PC-9 (cell line): ENCODE data around the gene SCD5. TPM values are rescaled to one million over a fixed set of nuclear protein-coding genes. Genes with fewer than 3 reads are reported as not detected.

Experiments used
- BruUV-seq: library from RNA; stranded (reverse); fragments of 400-500 nt; replicated peaks from 2 replicates; lab custom pipeline; 2021; lab: Mats Ljungman, UMichigan
- CTCF ChIA-PET: fragments of 300-600 bp; sonication (Branson Sonifier 250); formaldehyde crosslinking; loops from one replicate; lab custom pipeline; 2022; ENCODE audit warnings: antibody characterized with exemption; lab: Charles Lee
- POLR2A ChIA-PET: fragments of 300-600 bp; sonication (Branson Sonifier 250); formaldehyde crosslinking; loops from one replicate; lab custom pipeline; 2022; ENCODE audit warnings: antibody characterized with exemption; ENCODE audit not compliant: unreplicated experiment; lab: Charles Lee
- DNase-seq, 2 experiments: peaks; one replicate each; pipeline versions ENCODE4 v3.0.0 to v3.0.0-alpha.2; 2015 to 2022; ENCODE audit warnings: mixed read lengths in 1 of 2
- H2AFZ ChIP-seq: fragments of 200-600 bp; sonication (generic); 2 replicates; pipeline ENCODE4 v1.8.1; 2017; ENCODE audit warnings: antibody characterized with exemption
- H3F3A ChIP-seq: fragments of 200-600 bp; sonication (generic); 2 replicates; pipeline ENCODE4 v1.8.1; 2017; ENCODE audit warnings: antibody characterized with exemption, mild to moderate bottlenecking, low read depth; ENCODE audit not compliant: insufficient read depth
- H3K27ac ChIP-seq: fragments of 200-600 bp; sonication (generic); 2 replicates; pipeline ENCODE4 v1.6.1; 2016; ENCODE audit warnings: mixed run types
- H3K27me3 ChIP-seq: fragments of 200-600 bp; sonication (generic); 2 replicates; pipeline ENCODE4 v1.6.1; 2016; ENCODE audit warnings: low read depth, mixed run types; ENCODE audit not compliant: insufficient read depth
- H3K36me3 ChIP-seq: fragments of 200-600 bp; sonication (generic); 2 replicates; pipeline ENCODE4 v1.6.1; 2016; ENCODE audit warnings: low read depth, mixed run types
- H3K4me1 ChIP-seq: fragments of 200-600 bp; sonication (generic); replicated peaks from 2 replicates; pipeline ENCODE4 v1.6.1; 2016; ENCODE audit warnings: mixed run types; ENCODE audit not compliant: insufficient read depth
- H3K4me2 ChIP-seq: fragments of 200-600 bp; sonication (generic); 2 replicates; pipeline ENCODE4 v1.6.1; 2017; ENCODE audit warnings: mixed run types
- H3K4me3 ChIP-seq: fragments of 200-600 bp; sonication (generic); 2 replicates; pipeline ENCODE4 v1.6.1; 2016; ENCODE audit warnings: mixed run types
- H3K79me2 ChIP-seq: fragments of 200-600 bp; sonication (generic); 2 replicates; pipeline ENCODE4 v1.6.1; 2017; ENCODE audit warnings: low read depth, mixed run types
- H3K9me2 ChIP-seq: fragments of 200-600 bp; sonication (generic); 2 replicates; pipeline ENCODE4 v1.8.1; 2017; ENCODE audit warnings: mild to moderate bottlenecking; ENCODE audit not compliant: insufficient read depth
- H3K9me3 ChIP-seq: fragments of 200-600 bp; sonication (generic); 2 replicates; pipeline ENCODE4 v1.8.1; 2016; ENCODE audit warnings: low read depth; ENCODE audit not compliant: insufficient read depth
- H4K20me1 ChIP-seq: fragments of 200-600 bp; sonication (generic); 2 replicates; pipeline ENCODE4 v1.8.1; 2017; ENCODE audit not compliant: insufficient read depth
- EZH2 ChIP-seq: fragments of 200-600 bp; sonication (generic); IDR thresholded peaks from 2 replicates; pipeline ENCODE4 v1.8.0; 2017; ENCODE audit warnings: antibody characterized with exemption, low read depth
- intact Hi-C: fragments of 100-400 bp; cut with micrococcal nuclease; formaldehyde crosslinking; loops from one replicate; pipeline ENCODE4 v1.10.0; 2022; ENCODE audit not compliant: unreplicated experiment
- total RNA-seq: library from RNA; stranded (reverse); gene quantifications from 2 replicates; pipeline ENCODE4 v1.2.3, GENCODE V29; 2021
- TF ChIP-seq, protein P1 (sequence below): fragments of 200-600 bp; sonication (generic); conservative IDR thresholded peaks from 2 replicates; pipeline ENCODE4 v1.6.1; 2017; ENCODE audit warnings: mixed run types, antibody characterized with exemption, mild to moderate bottlenecking, moderate library complexity

The SCD5 gene
- total RNA-seq, 1 experiment from 2014 or later: 34.3 TPM

DNA sequence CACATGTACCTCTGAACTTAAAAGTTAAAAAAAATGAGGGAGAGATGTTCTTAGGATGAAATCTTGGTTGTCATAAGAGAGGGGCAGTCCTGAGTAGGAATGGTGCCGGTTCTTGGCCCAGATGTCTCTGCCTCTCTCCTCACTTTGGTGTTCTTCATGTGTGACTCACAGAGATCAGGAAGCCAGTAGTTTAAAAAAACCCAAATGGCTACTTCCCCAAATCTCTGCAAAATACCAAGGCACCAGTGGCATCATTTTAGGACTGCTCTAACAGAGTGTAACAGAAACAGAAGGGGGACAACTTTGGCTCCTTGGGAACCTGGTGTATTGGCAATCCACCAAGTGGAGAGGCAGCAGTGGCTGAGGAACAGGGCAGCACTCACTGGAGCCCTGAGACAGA is 116.8 kb downstream of the SCD5 start:
- Histone ChIP-seq H3K4me3 (no peak overlapping the region), H4K20me1 (no peaks in the 10 kb centered on the region), H3K27ac (no peak overlapping the region), H3K36me3 (no peaks in the 10 kb centered on the region), H2AFZ (no peak overlapping the region), H3K4me1 (peaks cover 9% of the 10 kb centered on the region), H3K9me3 (no peaks in the 10 kb centered on the region), H3K27me3 (no peaks in the 10 kb centered on the region), H3K4me2 (no peak overlapping the region), H3K9me2 (no peaks in the 10 kb centered on the region), H3K79me2 (no peaks in the 10 kb centered on the region), H3F3A (no peaks in the 10 kb centered on the region)
- intact Hi-C loops: no loop called here
- no TSS peak for BruUV-seq
- ChIA-PET CTCF (no interaction called here), POLR2A (no interaction called here)
- no peak for DNase-seq
- TF ChIP-seq EZH2: no peak
- TF ChIP-seq, protein P1, sequence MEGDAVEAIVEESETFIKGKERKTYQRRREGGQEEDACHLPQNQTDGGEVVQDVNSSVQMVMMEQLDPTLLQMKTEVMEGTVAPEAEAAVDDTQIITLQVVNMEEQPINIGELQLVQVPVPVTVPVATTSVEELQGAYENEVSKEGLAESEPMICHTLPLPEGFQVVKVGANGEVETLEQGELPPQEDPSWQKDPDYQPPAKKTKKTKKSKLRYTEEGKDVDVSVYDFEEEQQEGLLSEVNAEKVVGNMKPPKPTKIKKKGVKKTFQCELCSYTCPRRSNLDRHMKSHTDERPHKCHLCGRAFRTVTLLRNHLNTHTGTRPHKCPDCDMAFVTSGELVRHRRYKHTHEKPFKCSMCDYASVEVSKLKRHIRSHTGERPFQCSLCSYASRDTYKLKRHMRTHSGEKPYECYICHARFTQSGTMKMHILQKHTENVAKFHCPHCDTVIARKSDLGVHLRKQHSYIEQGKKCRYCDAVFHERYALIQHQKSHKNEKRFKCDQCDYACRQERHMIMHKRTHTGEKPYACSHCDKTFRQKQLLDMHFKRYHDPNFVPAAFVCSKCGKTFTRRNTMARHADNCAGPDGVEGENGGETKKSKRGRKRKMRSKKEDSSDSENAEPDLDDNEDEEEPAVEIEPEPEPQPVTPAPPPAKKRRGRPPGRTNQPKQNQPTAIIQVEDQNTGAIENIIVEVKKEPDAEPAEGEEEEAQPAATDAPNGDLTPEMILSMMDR: no peak

GRCh38 chr4:82680834-82681233 is 117.8 kb downstream of the SCD5 start:
- no peaks in the 10 kb centered on the region for H3K27me3 ChIP-seq
- no peak overlapping the region for H3K27ac ChIP-seq
- H3K4me2 ChIP-seq: no peak overlapping the region
- no peaks in the 10 kb centered on the region for H4K20me1 ChIP-seq
- no peak for TF ChIP-seq EZH2
- TF ChIP-seq, protein P1: no peak
- no peaks in the 10 kb centered on the region for H3K36me3 ChIP-seq
- peaks cover 9% of the 10 kb centered on the region for H3K4me1 ChIP-seq
- DNase-seq: no peak
- ChIA-PET CTCF (no interaction called here), POLR2A (interaction anchor here (0.7 kb wide), 1 partner anchor 154 kb away, joined by 5 read pairs; no protein-coding TSS in a partner anchor)
- no peaks in the 10 kb centered on the region for H3F3A ChIP-seq
- H3K9me2 ChIP-seq: no peaks in the 10 kb centered on the region
- no peaks in the 10 kb centered on the region for H3K9me3 ChIP-seq
- no peak overlapping the region for H3K4me3 ChIP-seq
- intact Hi-C loops: no loop called here
- H3K79me2 ChIP-seq: no peaks in the 10 kb centered on the region
- H2AFZ ChIP-seq: no peak overlapping the region
- BruUV-seq: no TSS peak

DNA sequence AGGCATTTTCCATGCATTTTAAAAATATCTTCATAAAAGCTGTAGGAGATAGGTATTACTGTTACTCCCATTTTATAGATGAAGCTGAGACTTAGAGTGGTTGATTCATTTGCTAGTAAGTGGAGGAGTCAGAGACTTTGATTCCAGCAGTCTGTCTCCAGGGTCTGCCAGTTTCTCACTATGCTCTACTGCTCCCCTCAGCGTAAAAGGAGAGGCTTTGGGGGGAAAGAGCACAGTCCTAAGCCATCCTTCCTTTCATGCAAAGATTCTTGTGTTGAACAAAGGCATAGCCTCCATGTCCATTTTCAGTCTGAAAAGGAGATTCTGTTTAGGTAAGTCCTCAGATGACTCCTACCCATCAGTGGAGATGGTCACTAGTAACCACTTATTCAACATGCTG is 119.1 kb downstream of the SCD5 start:
- Histone ChIP-seq H3F3A (no peaks in the 10 kb centered on the region), H3K4me1 (peaks cover 9% of the 10 kb centered on the region), H3K4me3 (no peak overlapping the region), H3K27ac (no peak overlapping the region), H3K27me3 (no peaks in the 10 kb centered on the region), H3K79me2 (no peaks in the 10 kb centered on the region), H2AFZ (no peak overlapping the region), H3K9me3 (no peaks in the 10 kb centered on the region), H4K20me1 (no peaks in the 10 kb centered on the region), H3K4me2 (no peak overlapping the region), H3K9me2 (no peaks in the 10 kb centered on the region), H3K36me3 (no peaks in the 10 kb centered on the region)
- intact Hi-C loops: no loop called here
- ChIA-PET POLR2A (no interaction called here), CTCF (no interaction called here)
- TF ChIP-seq EZH2: no peak
- TF ChIP-seq, protein P1: no peak
- BruUV-seq: no TSS peak
- DNase-seq: no peak
